Stimulated activated CD4-positive, alpha-beta T cell treated with anti-CD3 and anti-CD28 coated beads, Interleukin-1b, Interleukin-23, amount 100 ng/mL, for 1 hour (primary cell): ENCODE measurements around the gene PFDN4.

Experiments used
- DNase-seq, 2 donors: peaks; one replicate each; pipeline ENCODE4 v3.0.0-alpha.2; 2020; ENCODE audit warnings: low read depth in 2 of 2

PFDN4 gene

DNA sequence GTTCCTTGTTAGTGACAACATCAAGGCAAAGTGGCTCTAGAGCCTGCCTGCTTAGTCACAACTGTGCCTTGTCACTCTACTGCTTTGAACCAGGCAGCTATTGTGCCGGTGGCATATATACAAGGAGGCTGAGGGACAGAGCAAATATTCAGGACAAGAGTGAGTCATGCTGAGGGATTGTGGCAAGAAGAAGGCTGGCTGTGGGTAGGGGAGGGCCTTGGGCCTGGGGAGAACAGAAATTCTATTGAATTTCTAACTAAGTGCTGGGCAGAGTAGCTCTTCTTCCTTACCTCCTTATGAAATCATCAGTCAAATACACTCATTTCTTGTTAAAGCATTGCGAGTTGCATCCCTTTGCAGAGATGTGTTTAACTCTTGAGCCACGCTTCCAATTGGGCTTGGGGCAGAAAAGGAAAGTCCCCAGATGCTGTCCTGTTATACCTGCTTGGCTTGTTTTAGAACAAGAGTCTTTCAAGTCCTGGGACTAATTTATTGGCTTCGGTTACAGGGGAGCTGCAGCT lies 59.7 kb downstream of the PFDN4 start:
- DNase-seq, result no peak

GRCh38 chr20:54268941-54269340 lies 61.1 kb downstream of the PFDN4 start:
- DNase-seq, result no peak
